ENCODE data around the gene SORCS3.

The SORCS3 gene

DNA sequence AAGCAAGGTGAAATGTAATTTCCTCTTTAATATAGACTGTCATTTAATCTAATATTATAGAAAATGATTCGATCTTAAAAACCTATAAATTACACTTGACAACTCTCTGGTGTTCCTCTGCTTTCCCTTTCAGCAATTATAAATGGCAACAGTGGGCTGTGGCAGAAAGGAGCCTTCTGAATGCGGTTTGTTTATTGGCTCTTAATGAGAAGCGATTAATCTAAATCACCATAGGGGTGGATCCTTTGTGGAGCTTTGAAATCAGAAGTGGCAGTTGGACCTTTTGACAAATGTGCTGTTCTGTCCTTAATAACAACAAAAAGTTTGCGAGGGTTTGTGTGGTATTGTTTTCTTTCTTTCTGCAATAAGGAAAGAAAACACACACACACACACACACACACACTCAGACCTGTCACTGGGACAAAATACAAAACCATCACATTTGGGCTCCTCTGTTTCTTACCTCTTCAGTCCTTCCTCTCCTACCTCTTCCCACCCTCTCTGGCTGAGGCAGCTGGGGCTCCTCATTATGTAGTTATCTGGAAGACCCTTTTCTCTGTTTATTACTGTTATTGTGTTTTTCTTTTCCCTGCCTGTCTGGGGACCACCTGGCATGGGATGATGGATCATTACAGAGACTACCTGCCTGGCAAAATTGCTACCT is 316.2 kb downstream of the SORCS3 start:
- no peak overlapping the region for H3K4me3 ChIP-seq (replicated peaks; ENCODE audit: low read depth, low read length)
- DNase-seq (ENCODE audit: low read depth), result no peak
- TF ChIP-seq, protein P1, sequence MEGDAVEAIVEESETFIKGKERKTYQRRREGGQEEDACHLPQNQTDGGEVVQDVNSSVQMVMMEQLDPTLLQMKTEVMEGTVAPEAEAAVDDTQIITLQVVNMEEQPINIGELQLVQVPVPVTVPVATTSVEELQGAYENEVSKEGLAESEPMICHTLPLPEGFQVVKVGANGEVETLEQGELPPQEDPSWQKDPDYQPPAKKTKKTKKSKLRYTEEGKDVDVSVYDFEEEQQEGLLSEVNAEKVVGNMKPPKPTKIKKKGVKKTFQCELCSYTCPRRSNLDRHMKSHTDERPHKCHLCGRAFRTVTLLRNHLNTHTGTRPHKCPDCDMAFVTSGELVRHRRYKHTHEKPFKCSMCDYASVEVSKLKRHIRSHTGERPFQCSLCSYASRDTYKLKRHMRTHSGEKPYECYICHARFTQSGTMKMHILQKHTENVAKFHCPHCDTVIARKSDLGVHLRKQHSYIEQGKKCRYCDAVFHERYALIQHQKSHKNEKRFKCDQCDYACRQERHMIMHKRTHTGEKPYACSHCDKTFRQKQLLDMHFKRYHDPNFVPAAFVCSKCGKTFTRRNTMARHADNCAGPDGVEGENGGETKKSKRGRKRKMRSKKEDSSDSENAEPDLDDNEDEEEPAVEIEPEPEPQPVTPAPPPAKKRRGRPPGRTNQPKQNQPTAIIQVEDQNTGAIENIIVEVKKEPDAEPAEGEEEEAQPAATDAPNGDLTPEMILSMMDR (IDR thresholded peaks at IDR 0.05; ENCODE audit: low read length, missing control alignments), result no peak

DNA sequence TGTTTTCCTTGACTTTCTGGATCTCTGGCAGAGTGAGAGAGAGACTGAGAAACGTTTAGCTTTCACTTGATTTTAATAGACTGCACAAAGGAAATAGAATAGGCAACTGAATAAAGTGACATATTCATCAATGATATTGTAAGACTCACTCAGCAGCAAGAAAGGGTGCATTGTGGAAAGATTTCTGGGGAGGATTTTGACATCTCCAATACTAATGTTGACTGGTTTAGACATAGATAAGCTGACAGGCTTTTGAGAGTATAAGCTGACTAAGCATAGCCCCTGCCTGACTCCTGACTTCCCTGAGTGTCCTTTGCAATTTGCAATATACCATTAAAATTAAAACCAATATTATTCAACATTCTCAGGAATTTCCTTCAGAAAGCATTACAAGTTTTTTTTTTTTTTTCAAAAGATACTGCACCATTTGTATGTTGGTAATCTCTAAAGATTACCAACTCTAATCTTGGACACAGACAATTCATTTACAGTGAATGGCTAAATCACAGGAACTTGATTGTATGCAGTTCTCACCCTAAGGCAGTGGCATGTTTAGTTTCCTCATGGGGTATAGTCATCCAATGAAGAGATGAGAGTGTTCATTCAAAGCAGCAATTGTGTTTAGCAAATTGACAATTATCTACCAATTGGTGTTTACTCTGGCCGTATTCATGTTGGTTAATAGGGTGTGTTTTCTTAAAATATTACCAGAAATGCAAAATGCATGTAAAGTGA is 325.6 kb downstream of the SORCS3 start:
- H3K4me3 ChIP-seq (replicated peaks; ENCODE audit: low read depth, low read length), result no peak overlapping the region
- no peak for DNase-seq (ENCODE audit: low read depth)
- TF ChIP-seq, protein P1 (IDR thresholded peaks at IDR 0.05; ENCODE audit: low read length, missing control alignments), result no peak

DNA sequence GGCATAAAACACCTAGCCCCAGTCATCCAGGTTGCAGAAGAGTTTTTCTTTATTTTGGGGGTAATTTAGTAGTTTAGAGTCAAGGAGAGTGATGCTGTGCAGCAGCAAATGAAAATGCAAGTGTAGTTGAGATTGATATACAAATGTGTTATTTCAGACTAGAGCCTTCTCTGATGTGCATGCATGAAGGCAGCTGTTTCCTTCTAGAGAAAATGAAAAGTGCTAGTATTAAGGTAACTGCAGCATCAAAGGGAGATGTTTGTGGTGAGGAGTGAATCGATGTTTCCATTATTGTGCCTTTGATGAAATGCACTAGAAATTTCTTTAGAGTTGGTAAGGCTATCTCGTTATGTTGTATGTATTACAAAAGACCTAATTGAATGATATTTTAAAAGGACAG is 339.3 kb downstream of the SORCS3 start:
- H3K4me3 ChIP-seq (replicated peaks; ENCODE audit: low read depth, low read length), result no peak overlapping the region
- no peak for DNase-seq (ENCODE audit: low read depth)
- TF ChIP-seq, protein P1 (IDR thresholded peaks at IDR 0.05; ENCODE audit: low read length, missing control alignments), result no peak

DNA sequence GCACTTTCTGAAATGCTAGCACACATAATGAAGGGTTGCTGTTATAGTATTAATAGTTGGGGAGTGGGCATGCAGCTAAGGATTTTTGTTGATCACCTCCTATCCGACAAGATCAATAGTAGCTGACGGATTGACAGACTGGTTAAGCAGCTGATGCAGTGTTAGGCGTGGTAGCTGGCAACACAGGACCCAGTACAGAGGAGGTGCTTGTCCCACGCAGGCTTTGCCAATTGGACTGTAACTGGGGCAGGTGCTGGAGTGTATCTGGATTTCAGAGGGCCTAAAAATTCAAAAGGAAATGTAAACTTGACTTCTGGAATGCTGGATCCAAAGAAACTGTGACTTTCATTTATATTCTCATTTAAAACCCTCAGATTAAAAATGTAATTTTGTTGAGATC is 340.9 kb downstream of the SORCS3 start:
- TF ChIP-seq, protein P1 (IDR thresholded peaks at IDR 0.05; ENCODE audit: low read length, missing control alignments), result no peak
- DNase-seq (ENCODE audit: low read depth), result no peak

DNA sequence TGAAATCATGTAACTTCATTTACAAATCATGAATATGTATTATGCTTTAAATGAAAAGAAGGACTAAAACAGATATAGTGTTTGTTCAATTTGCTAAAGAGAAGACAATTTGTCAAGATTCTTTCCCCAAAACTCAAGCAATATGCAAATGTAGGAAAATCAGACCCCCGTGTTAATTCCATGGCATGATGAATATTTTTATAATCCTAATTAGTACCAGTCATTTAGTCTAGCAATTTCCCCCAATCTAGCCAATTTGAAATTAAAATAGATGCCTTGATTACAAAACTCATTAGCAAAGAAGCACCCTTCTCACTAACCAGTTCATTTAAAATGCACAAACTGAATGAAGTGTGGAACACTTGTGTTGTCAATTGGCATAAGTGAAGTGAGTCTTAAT is 347.6 kb downstream of the SORCS3 start:
- TF ChIP-seq, protein P1 (IDR thresholded peaks at IDR 0.05; ENCODE audit: low read length, missing control alignments), result no peak
- H3K4me3 ChIP-seq (replicated peaks; ENCODE audit: low read depth, low read length), result no peak overlapping the region
- DNase-seq (ENCODE audit: low read depth), result no peak

More for the DNA sequence above, 340.9 kb downstream of the SORCS3 start:
- H3K4me3 ChIP-seq (replicated peaks; ENCODE audit: low read depth, low read length), result no peak overlapping the region

DNA sequence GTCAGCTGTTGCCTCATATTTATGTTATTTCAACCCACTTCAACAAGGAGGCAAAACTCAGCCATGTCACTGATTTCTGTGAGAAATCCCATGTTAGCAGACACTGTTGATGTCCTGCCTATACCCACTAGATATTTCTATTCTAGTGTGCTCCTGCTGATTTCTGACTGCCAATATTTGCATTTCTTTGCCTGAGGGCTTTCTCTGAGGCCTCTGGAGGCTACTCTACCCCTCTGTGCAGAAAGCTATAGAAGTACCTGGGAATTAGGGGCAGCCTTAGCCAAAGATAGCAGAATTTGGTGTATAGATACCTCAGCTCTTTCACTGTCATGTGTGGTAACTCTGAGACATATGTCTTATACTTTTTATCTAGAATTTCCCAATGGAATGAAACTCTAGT is 348.8 kb downstream of the SORCS3 start:
- no peak for DNase-seq (ENCODE audit: low read depth)
- TF ChIP-seq, protein P1 (IDR thresholded peaks at IDR 0.05; ENCODE audit: low read length, missing control alignments), result no peak
- H3K4me3 ChIP-seq (replicated peaks; ENCODE audit: low read depth, low read length), result no peak overlapping the region
